Diencephalon (tissue), 1 donor: ENCODE measurements around the gene KAZALD1. TPM values are rescaled to one million over a fixed set of nuclear protein-coding genes. Genes with fewer than 3 reads are reported as not detected.

Experiments used
- total RNA-seq: library from RNA; depleted of rRNA; stranded (reverse); fragments of >200 nt; gene quantifications from one replicate; pipeline ENCODE4 v1.2.3, GENCODE V29; 2014

KAZALD1 gene
- 1.2 TPM for total RNA-seq

DNA sequence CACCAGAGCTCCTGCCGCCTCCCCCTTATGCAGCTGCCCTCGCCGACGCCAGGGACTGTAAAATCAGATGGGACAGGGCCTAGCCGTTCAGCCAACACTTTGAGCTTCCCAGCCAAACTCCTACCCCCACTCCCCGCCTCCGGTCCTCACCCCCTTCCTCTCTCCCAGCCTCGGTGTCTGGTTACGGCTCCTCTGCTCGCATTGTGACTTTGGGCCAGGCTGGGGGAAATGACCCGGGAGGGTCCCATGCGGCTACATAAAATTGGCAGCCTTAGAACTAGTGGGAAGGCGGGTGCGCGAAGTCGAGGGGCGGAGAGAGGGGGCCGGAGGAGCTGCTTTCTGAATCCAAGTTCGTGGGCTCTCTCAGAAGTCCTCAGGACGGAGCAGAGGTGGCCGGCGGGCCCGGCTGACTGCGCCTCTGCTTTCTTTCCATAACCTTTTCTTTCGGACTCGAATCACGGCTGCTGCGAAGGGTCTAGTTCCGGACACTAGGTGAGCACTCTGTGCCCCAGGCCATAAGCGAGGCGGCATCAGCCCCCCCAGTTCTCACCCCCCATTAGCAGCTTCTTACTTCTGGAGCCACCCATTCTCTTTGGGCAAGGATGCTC, at the start of gene KAZALD1:
Gene KAZALD1, plus strand, starts transcription at position 366 of the 608 bp plus-strand sequence. CDS start 604 bp downstream, outside the sequence.

DNA sequence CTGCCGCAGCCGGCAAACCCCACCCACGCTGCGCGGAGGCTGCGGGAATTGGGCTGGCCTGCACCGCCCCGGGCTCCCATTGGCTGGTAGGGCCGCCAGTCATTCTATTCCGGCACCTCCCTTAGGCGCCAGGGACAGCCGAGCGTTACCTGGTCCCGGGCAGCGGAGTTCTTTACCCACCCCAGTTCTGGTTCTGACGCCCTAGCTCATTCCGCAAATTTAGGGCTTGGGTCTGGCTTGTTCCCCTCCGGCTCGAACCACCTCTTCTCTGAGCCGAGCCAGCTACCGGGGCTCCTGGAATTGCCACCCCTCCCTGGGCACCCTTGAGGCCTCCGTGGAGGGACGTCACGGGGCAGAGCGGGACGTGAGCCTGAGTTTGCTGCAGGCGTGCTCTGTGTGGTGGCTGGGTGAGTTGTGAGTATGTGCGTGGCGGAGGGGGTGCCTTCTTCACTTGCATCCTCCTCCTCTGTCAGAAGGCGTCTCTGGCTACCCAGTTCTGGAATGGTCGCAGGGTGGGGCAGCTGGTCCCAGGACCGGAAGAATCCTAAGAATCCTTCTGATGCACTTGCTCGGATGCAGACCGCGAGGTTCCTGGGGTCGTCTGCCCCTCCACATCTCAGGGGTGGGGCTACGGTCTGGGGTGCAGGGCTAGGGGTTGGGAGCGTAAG, 30.5 kb upstream of the KAZALD1 start, which contains the start of the genes PDZD7 and SFXN3:
Gene PDZD7, minus strand, starts transcription at position 2 of the 668 bp plus-strand sequence. CDS start 910 bp downstream, outside the sequence.
Gene SFXN3, plus strand, starts transcription at position 107 of the 668 bp plus-strand sequence. CDS start 3,461 bp downstream, outside the sequence.

Other genes with a start within 250 kb of the KAZALD1 start
- 54.0 TPM for gene SLF2, start 149.0 kb upstream of the KAZALD1 start, total RNA-seq
- 17.5 TPM for gene SEMA4G, start 92.5 kb upstream of the KAZALD1 start, total RNA-seq
- gene MRPL43, start 74.5 kb upstream of the KAZALD1 start, total RNA-seq: 39.0 TPM
- gene TWNK, start 74.4 kb upstream of the KAZALD1 start, total RNA-seq: 5.5 TPM
- 18.5 TPM for gene LZTS2, start 62.2 kb upstream of the KAZALD1 start, total RNA-seq
- 7.2 TPM for gene PDZD7, start 30.9 kb upstream of the KAZALD1 start, total RNA-seq
- 37.4 TPM for gene SFXN3, start 30.8 kb upstream of the KAZALD1 start, total RNA-seq
- gene TLX1, start 69.3 kb downstream of the KAZALD1 start, total RNA-seq: not detected
- gene LBX1, start 167.5 kb downstream of the KAZALD1 start, total RNA-seq: not detected